ENCODE data around the gene IL17F.

The IL17F gene

DNA sequence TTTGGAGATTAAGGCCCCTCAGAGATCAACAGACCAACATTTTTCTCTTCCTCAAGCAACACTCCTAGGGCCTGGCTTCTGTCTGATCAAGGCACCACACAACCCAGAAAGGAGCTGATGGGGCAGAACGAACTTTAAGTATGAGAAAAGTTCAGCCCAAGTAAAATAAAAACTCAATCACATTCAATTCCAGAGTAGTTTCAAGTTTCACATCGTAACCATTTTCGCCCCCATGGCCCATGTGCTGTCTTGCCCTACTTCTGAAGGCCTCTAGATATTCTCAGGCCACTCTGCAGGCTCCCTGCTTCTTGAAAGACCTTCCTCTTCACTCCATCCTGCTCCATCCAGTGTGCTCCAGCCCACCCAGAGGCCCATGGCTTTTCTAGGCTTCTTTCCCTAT, 53.9 kb downstream of the IL17F start:
- no peak for DNase-seq (ENCODE audit: low read depth in 1 of 2, low spot score in 1 of 2)

DNA sequence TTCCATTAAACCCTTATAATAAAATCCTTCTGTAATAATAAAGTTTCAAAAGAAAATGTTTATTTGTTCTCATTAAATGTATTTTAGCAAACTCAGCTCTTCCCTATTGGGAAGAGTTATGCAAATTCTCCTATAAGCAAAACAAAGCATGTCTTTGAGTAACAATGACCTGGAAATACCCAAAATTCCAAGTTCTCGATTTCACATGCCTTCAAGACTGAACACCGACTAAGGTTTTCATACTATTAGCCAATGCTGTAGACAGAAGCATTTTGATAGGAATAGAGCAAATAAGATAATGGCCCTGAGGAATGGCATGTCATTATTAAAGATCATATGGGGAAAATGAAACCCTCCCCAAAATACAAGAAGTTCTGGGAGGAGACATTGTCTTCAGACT, 54.3 kb downstream of the IL17F start:
- no peak for DNase-seq (ENCODE audit: low read depth in 1 of 2, low spot score in 1 of 2)

DNA sequence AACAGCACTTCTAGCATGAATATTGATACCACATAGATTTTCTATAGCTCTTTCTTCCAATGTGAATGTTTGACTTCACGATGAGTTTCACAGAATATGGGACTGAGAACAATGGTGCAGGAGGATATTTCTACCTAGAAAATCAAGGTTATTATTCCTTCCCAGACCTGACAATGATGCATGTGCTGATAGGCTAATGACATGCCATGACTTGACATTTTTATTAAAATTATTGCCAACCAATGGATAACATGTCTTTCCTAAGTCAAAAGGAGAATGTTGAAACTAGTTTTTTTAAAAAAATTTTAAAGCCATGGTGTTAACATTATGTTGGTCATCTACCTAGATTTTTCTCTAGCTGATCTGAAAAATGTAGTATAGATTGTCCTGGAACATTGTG, 57.2 kb downstream of the IL17F start:
- no peak for DNase-seq (ENCODE audit: low read depth in 1 of 2, low spot score in 1 of 2)

All from activated T-helper 1 cell treated with anti-CD3 and anti-CD28 coated beads, Interleukin-2, amount 50 U/mL, for 16 hours (primary cell).